HG02840 (cell line): ENCODE results near the gene LOXHD1.

ENCODE experiments used
- ATAC-seq: cut with Tn5 transposase; IDR thresholded peaks from one replicate; pipeline ENCODE4 v1.9.1; 2021; ENCODE audit warnings: mild to moderate bottlenecking, moderate library complexity, moderate number of reproducible peaks; ENCODE audit not compliant: unreplicated experiment, low FRiP score

Gene LOXHD1

GRCh38 chr18:46676182-46676835, 19.3 kb upstream of the LOXHD1 start:
- no peak for ATAC-seq

DNA sequence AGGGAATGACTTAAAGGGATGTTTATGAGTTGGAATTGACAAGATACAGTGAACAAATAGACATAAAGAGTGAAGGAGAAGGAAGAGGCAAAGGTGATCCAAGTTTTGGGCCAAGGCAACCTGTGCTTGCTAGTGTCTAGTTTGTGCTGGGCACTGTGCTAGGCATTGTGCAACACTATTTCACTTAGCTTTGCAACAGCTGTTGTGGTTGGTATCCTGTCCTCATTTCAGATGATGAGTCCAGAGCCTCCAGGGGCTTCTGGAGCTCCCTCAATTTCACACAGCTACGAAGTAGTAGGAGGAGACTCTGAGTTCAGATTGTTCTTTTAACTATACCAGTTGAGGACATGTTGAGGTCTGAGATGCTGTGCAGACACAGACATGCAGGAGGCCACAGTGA, 18.1 kb upstream of the LOXHD1 start:
- no peak for ATAC-seq

DNA sequence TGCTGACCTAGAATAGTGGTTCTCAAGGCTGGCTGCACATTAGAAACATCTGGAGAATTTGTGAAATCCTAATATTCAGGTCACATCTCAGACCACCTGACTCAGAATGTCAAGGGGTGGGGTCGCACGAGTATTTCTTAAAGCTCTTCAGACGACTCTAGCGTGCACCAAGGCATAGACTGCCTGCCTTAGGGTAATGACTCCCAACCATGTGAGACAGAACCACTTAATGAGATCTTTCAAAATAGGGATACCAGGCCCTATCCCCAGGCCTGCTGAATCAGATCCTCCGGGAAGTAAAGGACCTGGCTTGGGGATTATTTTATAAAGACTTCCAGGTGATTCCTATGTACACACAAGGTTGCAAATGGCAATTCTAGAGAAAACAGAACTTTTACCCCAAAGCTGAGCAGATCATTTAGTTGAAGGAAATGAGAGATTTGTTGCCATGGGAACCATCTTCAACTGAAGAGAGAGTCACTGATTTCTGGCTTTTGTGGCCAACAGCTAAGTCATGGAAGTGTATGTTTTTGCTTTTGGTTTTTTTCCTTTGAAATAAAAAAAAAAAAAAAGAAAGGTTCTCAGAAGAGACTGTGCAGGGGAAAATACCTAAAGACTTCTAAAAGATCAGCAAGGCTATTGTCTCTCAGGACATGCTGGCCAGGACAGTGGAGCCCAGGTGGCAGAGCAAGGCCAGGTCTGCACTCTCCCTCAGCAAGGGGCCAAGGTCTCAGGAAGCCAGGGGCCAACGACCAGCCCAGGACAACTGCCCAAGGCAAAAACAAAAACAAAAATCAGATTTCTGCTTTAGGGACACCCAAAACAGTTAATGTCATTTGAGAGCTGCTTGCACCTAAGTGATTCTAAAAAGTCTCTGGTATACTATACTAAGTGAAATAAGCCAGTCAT, 15.3 kb upstream of the LOXHD1 start:
- ATAC-seq, result no peak

DNA sequence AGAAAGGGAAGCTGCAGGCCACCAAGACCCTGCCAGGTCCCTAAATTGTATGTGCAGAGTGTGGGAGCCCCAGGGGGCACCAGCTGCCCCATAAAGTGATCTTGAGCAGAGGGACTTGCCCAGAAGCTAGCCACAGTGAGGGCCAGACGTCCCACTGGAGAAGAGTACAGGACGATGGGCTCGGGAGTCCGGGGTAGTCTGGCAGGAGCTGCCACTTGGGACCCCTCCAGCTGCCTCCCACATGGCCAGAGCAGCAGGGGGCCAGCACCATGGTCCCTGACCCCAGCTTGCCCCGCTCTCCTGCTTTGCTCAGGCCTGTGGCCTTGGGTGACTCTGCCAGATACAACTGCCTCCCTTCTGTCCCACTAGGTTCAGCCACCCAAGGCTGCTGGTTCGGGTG, 11.7 kb upstream of the LOXHD1 start:
- ATAC-seq, result no peak

- ATAC-seq, result no peak
These were observed 11.1 kb upstream of the LOXHD1 start for GRCh38 chr18:46668135-46668534.

DNA sequence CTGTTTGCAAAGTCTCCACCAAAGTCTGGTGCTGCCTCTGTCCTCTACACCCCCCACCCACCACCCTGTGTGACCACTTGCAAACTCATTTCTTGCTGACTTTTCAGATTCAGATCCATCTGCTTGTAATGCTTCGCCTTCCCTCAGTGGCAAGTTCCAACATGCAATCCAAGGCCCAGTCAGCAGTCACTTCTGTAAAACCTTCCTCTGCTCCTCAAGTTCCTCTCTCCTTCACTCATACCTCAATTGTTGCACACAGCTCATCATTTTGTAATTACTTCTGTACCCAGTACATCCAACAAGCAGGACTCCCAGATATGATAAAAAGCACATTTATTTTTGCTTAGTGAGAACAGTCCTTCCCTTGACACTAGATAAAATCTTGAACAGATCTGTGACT, 6.5 kb upstream of the LOXHD1 start:
- ATAC-seq, result no peak

DNA sequence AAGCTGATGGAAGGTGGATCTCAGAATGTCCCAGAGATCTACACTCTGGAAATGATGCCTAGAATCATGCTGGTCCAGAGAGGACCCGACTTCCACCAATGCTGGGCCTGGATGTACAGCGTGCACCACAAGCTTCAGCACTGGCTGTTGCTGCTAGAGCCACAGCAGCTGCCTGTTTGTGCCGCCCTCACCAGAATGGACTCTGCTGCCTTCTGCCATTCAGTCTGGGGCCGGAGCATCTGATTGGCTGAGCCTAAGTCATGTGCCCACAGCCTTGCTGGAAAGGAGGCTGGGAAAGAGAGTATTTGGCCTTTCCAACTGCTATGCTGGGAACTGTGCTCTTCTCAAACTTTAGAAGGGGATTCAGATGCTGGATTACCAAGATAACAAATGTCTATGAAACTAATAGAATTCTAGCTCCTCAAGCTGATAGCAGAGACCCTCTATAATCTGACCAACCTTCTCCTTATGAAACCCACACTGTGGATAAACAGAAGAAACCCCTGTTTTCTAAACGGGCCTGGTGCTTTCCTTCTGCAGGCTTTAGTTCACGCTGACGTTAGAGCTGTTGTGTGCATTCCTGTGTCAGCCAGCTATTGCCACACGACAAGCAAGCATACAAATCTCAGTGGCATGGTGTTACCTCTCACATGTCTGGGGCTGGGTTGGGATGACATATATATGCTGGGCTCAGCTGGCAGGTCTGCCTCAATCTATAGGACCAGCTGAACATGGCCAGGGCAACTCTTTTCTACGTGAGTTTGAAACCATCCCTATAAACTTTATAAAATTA, 4.1 kb upstream of the LOXHD1 start:
- ATAC-seq, result no peak

- no peak for ATAC-seq
These were observed 2.5 kb upstream of the LOXHD1 start for GRCh38 chr18:46659484-46659883.

GRCh38 chr18:46656326-46657114, 500 bp downstream of the LOXHD1 start:
- ATAC-seq, result no peak

GRCh38 chr18:46652372-46652771, 4.6 kb downstream of the LOXHD1 start:
- ATAC-seq, result no peak

GRCh38 chr18:46650681-46651080, 6.3 kb downstream of the LOXHD1 start:
- ATAC-seq, result no peak

DNA sequence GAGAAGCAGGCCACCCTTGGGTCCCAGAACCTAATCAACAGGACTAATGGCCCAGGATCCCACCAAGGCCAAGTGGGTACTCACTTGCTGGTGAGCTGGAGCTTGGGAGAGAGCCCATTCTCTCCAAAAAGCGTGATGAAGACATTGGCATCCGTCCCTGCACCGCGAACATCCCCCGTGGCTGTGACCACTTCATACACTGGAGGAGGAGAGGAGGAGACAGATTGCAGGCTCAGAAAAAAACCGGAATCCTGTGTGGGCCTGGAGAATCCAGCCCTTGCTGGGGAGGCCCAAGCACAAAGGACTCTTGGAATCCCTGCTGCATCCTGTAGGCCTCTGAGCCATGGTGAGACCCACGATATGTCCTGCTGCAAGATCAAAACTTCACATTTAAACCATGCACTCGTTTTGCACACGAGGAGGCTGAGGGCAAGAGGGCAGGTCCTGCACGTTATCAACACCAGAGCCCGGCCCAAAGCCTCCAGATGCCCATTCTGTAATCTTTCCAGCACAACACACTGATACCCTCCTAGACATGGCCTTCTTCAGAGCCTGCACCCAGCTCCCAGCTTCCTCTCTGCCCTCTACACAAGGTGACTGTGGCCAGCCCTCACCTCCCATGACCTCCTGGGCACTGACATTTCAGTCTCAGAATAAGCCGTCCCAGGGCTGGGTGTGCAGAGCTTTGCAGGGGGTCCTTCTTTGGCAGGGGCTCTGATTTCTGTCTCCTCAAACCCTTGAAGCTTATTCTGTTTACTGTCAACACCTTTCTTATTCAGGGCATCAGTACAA, 7.8 kb downstream of the LOXHD1 start:
- ATAC-seq, result no peak

GRCh38 chr18:46646468-46646867, 10.6 kb downstream of the LOXHD1 start:
- ATAC-seq, result no peak

GRCh38 chr18:46642561-46642960, 14.5 kb downstream of the LOXHD1 start:
- ATAC-seq, result no peak

DNA sequence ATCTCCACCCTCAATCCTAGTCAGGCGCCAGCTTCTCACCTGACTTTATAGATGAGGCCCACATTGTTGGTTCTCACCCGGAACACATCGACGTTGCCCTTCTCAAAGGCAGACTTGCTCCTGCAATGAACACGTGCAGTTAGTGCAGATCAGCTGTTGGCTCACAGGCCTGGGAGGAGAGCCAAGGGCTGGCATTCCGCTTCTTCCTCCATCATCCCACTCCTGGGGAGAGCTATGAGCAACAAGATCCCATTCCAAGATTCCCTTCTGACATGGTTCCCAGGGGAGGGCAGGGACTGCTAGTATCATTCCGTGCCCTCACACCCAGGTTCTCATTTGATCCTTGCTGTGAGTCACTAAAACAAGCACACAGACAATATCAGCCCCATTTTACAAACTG, 15.1 kb downstream of the LOXHD1 start:
- no peak for ATAC-seq

GRCh38 chr18:46639386-46639785, 17.6 kb downstream of the LOXHD1 start:
- no peak for ATAC-seq

- ATAC-seq, result no peak
These were observed 20.9 kb downstream of the LOXHD1 start for GRCh38 chr18:46636040-46636630.

GRCh38 chr18:46632401-46633071, 24.5 kb downstream of the LOXHD1 start:
- no peak for ATAC-seq

- ATAC-seq, result no peak
These were observed 26.0 kb downstream of the LOXHD1 start for GRCh38 chr18:46630991-46631390.
